HCT116 (cell line): ENCODE data around the gene UPF2. TPM values are rescaled to one million over a fixed set of nuclear protein-coding genes. Genes with fewer than 3 reads are reported as not detected.

Experiments used
- ATAC-seq: fragments of 200-7000 bp; cut with Tn5 transposase; 2 replicates; pipeline ENCODE4 v1.9.1; 2020; ENCODE audit warnings: mild to moderate bottlenecking, moderate library complexity
- BruUV-seq: library from RNA; stranded (reverse); fragments of 400-500 nt; replicated peaks from 2 replicates; lab custom pipeline; 2021; lab: Mats Ljungman, UMichigan
- CTCF ChIA-PET: fragments of 300-600 bp; sonication (Branson Sonifier 250); formaldehyde crosslinking; loops from one replicate; lab custom pipeline; 2021; ENCODE audit warnings: antibody characterized with exemption; lab: Charles Lee
- POLR2A ChIA-PET: fragments of 300-600, 350-600 bp; sonication (Branson Sonifier 250); formaldehyde crosslinking; loops from one replicate; lab custom pipeline; 2021; ENCODE audit warnings: antibody characterized with exemption; lab: Charles Lee
- RAD21 ChIA-PET, 2 experiments: fragments of 300-600 bp; sonication (Branson Sonifier 250); formaldehyde crosslinking; loops; one replicate each; lab custom pipeline; 2023; ENCODE audit warnings: low total read pairs in 2 of 2; ENCODE audit not compliant: uncharacterized antibody in 2 of 2, unreplicated experiment in 2 of 2, low non-redundant PET in 1 of 2; lab: Charles Lee
- DNase-seq: peaks from one replicate; pipeline ENCODE4 v3.0.0-alpha.2; 2010; ENCODE audit warnings: low read depth, low spot score
- H2AFZ ChIP-seq: fragments of 200-600 bp; shearing (Covaris generic), sonication (generic); 2 replicates; pipeline ENCODE4 v1.6.1; 2017; ENCODE audit warnings: low read depth, mixed run types, mixed read lengths, antibody characterized with exemption, low read length; ENCODE audit not compliant: poor library complexity, severe bottlenecking
- H3K27ac ChIP-seq: 2 replicates; pipeline ENCODE4 v1.5.1; 2012; ENCODE audit warnings: low read depth, low read length
- H3K27me3 ChIP-seq: fragments of 200-600 bp; sonication (generic); 2 replicates; pipeline ENCODE4 v1.6.1; 2016; ENCODE audit warnings: mixed run types, low read length, mixed read lengths; ENCODE audit not compliant: insufficient read depth
- H3K36me3 ChIP-seq, 2 experiments: fragments of 200-500 bp in 1 of 2; fragments of 200-600 bp in 1 of 2; sonication (Bioruptor generic) in 1 of 2; sonication (generic) in 1 of 2; 2 replicates each; pipeline versions ENCODE4 v1.5.1 to v1.6.1; 2014 to 2016; ENCODE audit warnings: low read length in 2 of 2, inconsistent platforms in 1 of 2, mixed read lengths in 1 of 2, mixed run types in 1 of 2; ENCODE audit not compliant: insufficient read depth in 2 of 2, control insufficient read depth in 1 of 2
- H3K4me1 ChIP-seq, 2 experiments: fragments of 200-600 bp in 1 of 2; sonication (generic) in 1 of 2; 2 replicates each; pipeline versions ENCODE4 v1.5.1 to v1.6.1; 2012 to 2017; ENCODE audit warnings: low read length in 2 of 2, inconsistent platforms in 1 of 2, mild to moderate bottlenecking in 1 of 2, mixed read lengths in 1 of 2, mixed run types in 1 of 2, moderate library complexity in 1 of 2; ENCODE audit not compliant: insufficient read depth in 2 of 2, control insufficient read depth in 1 of 2
- H3K4me2 ChIP-seq: fragments of 200-600 bp; sonication (generic); 2 replicates; pipeline ENCODE4 v1.6.1; 2017; ENCODE audit warnings: mixed run types, low read length, mixed read lengths
- H3K4me3 ChIP-seq, 2 experiments: fragments of 200-600 bp in 1 of 2; sonication (generic) in 1 of 2; replicated peaks in 1 of 2; 2 replicates each; pipeline ENCODE4 v1.5.1; 2011 to 2016; ENCODE audit warnings: low read length in 2 of 2, control low read depth in 1 of 2, low read depth in 1 of 2, mild to moderate bottlenecking in 1 of 2, mixed read lengths in 1 of 2, mixed run types in 1 of 2
- H3K79me2 ChIP-seq: fragments of 200-600 bp; sonication (generic); 2 replicates; pipeline ENCODE4 v1.6.1; 2017; ENCODE audit warnings: mild to moderate bottlenecking, mixed run types, low read length, moderate library complexity, mixed read lengths; ENCODE audit not compliant: insufficient read depth
- H3K9ac ChIP-seq: fragments of 200-600 bp; sonication (generic); 2 replicates; pipeline ENCODE4 v1.6.1; 2016; ENCODE audit warnings: low read length, mixed read lengths
- H3K9me2 ChIP-seq: fragments of 200-600 bp; sonication (generic), shearing (Covaris generic); 2 replicates; pipeline ENCODE4 v1.6.1; 2017; ENCODE audit warnings: mixed run types, mild to moderate bottlenecking, moderate library complexity; ENCODE audit not compliant: insufficient read depth
- H3K9me3 ChIP-seq, 2 experiments: fragments of 200-500 bp in 1 of 2; fragments of 200-600 bp in 1 of 2; sonication (Bioruptor generic) in 1 of 2; sonication (generic) in 1 of 2; 2 replicates each; pipeline ENCODE4 v1.6.1; 2014 to 2017; ENCODE audit warnings: low read length in 2 of 2, mixed read lengths in 2 of 2, inconsistent platforms in 1 of 2, low read depth in 1 of 2, mild to moderate bottlenecking in 1 of 2, mixed run types in 1 of 2, moderate library complexity in 1 of 2; ENCODE audit not compliant: control insufficient read depth in 1 of 2, insufficient read depth in 1 of 2
- H4K20me1 ChIP-seq: fragments of 200-600 bp; sonication (generic), shearing (Covaris generic); 2 replicates; pipeline ENCODE4 v1.6.1; 2017; ENCODE audit warnings: mixed run types, mild to moderate bottlenecking, moderate library complexity; ENCODE audit not compliant: insufficient read depth
- CBX3 ChIP-seq: IDR thresholded peaks from 2 replicates; pipeline ENCODE4 v1.6.1; 2012; ENCODE audit warnings: low read depth
- CEBPB ChIP-seq: IDR thresholded peaks from 2 replicates; pipeline ENCODE4 v1.6.1; 2012; ENCODE audit warnings: low read depth
- ELF1 ChIP-seq: IDR thresholded peaks from 2 replicates; pipeline ENCODE4 v1.6.1; 2012; ENCODE audit warnings: low read depth, borderline replicate concordance
- EZH2 ChIP-seq: fragments of 200-600 bp; sonication (generic); IDR thresholded peaks from 2 replicates; pipeline ENCODE4 v1.6.1; 2017; ENCODE audit warnings: antibody characterized with exemption, mixed run types
- EZH2phosphoT487 ChIP-seq: fragments of 200-600 bp; IDR thresholded peaks from 2 replicates; pipeline ENCODE4 v1.6.1; 2018; ENCODE audit warnings: antibody characterized with exemption, borderline replicate concordance
- POLR2A ChIP-seq: IDR thresholded peaks from 2 replicates; pipeline ENCODE4 v1.7.0; 2011; ENCODE audit warnings: borderline replicate concordance; ENCODE audit not compliant: insufficient read depth, insufficient read length; ENCODE audit errors: extremely low read depth
- POLR2AphosphoS5 ChIP-seq: IDR thresholded peaks from 2 replicates; pipeline ENCODE4 v1.6.1; 2011; ENCODE audit warnings: mild to moderate bottlenecking, low read depth, low read length, moderate library complexity
- RAD21 ChIP-seq: IDR thresholded peaks from 2 replicates; pipeline ENCODE4 v1.6.1; 2012; ENCODE audit warnings: low read depth, mild to moderate bottlenecking
- SIN3A ChIP-seq: IDR thresholded peaks from 2 replicates; pipeline ENCODE4 v1.6.1; 2012; ENCODE audit warnings: low read depth
- ZNF274 ChIP-seq: fragments of 200-500 bp; sonication (Bioruptor generic); IDR thresholded peaks from 2 replicates; pipeline ENCODE4 v1.6.1; 2014; ENCODE audit warnings: mild to moderate bottlenecking, low read depth, low read length, inconsistent platforms
- intact Hi-C: fragments of 100-400 bp; cut with micrococcal nuclease; formaldehyde crosslinking; loops from 2 replicates; pipeline ENCODE4 v1.10.0; 2022
- total RNA-seq: library from RNA; stranded (reverse); gene quantifications from one replicate; pipeline ENCODE4 v1.2.1, GENCODE V29; 2021; ENCODE audit not compliant: unreplicated experiment
- TF ChIP-seq, protein P1 (sequence below): IDR thresholded peaks from 2 replicates; pipeline ENCODE4 v1.6.1; 2012; ENCODE audit warnings: low read depth
- TF ChIP-seq, protein P2 (sequence below): IDR thresholded peaks from 2 replicates; pipeline ENCODE4 v1.6.1; 2012
- TF ChIP-seq, protein P3 (sequence below): IDR thresholded peaks from 2 replicates; pipeline ENCODE4 v1.6.1; 2011; ENCODE audit warnings: mild to moderate bottlenecking, low read length, moderate library complexity; ENCODE audit not compliant: insufficient replicate concordance; ENCODE audit errors: extremely low read depth
- TF ChIP-seq, protein P4 (sequence below): IDR thresholded peaks from 2 replicates; pipeline ENCODE4 v1.6.1; 2012

UPF2 gene
- total RNA-seq, 1 experiment from 2014 or later, result 27.3 TPM

DNA sequence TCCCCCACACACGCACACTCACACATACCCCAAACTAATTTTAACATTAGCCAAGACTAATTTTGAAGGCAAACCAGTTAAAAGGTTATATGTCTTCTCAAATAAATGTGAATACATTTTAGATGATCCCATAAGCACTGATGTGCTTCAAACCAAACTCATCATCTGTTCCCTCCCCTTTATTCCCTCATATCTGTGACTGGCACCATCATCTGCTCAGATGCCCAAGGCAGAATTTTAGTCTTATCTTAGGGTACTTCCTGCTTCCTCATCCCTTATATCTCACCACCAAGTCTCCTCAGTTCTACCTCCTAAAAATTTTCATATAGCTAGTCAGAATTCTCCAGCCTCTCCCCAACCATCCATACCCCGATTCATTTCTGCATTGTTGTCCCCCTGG, 80.4 kb downstream of the UPF2 start:
- no peaks in the 10 kb centered on the region for H3K79me2 ChIP-seq
- no peak for TF ChIP-seq CEBPB
- no peak for TF ChIP-seq CBX3
- TF ChIP-seq SIN3A, result no peak
- TF ChIP-seq ELF1, result no peak
- TF ChIP-seq ZNF274, result no peak
- TF ChIP-seq EZH2, result no peak
- TF ChIP-seq, protein P1, sequence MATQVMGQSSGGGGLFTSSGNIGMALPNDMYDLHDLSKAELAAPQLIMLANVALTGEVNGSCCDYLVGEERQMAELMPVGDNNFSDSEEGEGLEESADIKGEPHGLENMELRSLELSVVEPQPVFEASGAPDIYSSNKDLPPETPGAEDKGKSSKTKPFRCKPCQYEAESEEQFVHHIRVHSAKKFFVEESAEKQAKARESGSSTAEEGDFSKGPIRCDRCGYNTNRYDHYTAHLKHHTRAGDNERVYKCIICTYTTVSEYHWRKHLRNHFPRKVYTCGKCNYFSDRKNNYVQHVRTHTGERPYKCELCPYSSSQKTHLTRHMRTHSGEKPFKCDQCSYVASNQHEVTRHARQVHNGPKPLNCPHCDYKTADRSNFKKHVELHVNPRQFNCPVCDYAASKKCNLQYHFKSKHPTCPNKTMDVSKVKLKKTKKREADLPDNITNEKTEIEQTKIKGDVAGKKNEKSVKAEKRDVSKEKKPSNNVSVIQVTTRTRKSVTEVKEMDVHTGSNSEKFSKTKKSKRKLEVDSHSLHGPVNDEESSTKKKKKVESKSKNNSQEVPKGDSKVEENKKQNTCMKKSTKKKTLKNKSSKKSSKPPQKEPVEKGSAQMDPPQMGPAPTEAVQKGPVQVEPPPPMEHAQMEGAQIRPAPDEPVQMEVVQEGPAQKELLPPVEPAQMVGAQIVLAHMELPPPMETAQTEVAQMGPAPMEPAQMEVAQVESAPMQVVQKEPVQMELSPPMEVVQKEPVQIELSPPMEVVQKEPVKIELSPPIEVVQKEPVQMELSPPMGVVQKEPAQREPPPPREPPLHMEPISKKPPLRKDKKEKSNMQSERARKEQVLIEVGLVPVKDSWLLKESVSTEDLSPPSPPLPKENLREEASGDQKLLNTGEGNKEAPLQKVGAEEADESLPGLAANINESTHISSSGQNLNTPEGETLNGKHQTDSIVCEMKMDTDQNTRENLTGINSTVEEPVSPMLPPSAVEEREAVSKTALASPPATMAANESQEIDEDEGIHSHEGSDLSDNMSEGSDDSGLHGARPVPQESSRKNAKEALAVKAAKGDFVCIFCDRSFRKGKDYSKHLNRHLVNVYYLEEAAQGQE, result no peak
- TF ChIP-seq, protein P2, sequence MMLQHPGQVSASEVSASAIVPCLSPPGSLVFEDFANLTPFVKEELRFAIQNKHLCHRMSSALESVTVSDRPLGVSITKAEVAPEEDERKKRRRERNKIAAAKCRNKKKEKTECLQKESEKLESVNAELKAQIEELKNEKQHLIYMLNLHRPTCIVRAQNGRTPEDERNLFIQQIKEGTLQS, result no peak
- no peak for TF ChIP-seq EZH2phosphoT487
- TF ChIP-seq, protein P3, sequence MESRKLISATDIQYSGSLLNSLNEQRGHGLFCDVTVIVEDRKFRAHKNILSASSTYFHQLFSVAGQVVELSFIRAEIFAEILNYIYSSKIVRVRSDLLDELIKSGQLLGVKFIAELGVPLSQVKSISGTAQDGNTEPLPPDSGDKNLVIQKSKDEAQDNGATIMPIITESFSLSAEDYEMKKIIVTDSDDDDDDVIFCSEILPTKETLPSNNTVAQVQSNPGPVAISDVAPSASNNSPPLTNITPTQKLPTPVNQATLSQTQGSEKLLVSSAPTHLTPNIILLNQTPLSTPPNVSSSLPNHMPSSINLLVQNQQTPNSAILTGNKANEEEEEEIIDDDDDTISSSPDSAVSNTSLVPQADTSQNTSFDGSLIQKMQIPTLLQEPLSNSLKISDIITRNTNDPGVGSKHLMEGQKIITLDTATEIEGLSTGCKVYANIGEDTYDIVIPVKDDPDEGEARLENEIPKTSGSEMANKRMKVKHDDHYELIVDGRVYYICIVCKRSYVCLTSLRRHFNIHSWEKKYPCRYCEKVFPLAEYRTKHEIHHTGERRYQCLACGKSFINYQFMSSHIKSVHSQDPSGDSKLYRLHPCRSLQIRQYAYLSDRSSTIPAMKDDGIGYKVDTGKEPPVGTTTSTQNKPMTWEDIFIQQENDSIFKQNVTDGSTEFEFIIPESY, result no peak
- no peak for TF ChIP-seq RAD21
- TF ChIP-seq POLR2AphosphoS5, result no peak
- TF ChIP-seq POLR2A, result no peak
- TF ChIP-seq, protein P4, sequence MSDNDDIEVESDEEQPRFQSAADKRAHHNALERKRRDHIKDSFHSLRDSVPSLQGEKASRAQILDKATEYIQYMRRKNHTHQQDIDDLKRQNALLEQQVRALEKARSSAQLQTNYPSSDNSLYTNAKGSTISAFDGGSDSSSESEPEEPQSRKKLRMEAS, result no peak
- no peaks in the 10 kb centered on the region for H3K4me1 ChIP-seq
- intact Hi-C loops, result no loop called here
- no peak overlapping the region for H3K27ac ChIP-seq
- H3K9me2 ChIP-seq, result no peaks in the 10 kb centered on the region
- DNase-seq (no peak), ATAC-seq (no peak)
- H4K20me1 ChIP-seq, result no peaks in the 10 kb centered on the region
- no peaks in the 10 kb centered on the region for H3K27me3 ChIP-seq
- CTCF ChIA-PET, result interaction anchor here (0.7 kb wide), 1 partner anchor 24 kb away, joined by 3 read pairs; no protein-coding TSS in a partner anchor
- no peak overlapping the region for H2AFZ ChIP-seq
- peaks cover 0 to 4% of the 10 kb centered on the region in 2 experiments; a peak in 2 of 4 replicates for H3K9me3 ChIP-seq
- H3K4me3 ChIP-seq, result no peak overlapping the region
- RAD21 ChIA-PET, result no interaction called here
- no peak overlapping the region for H3K9ac ChIP-seq
- H3K4me2 ChIP-seq, result no peak overlapping the region
- POLR2A ChIA-PET, result interaction anchor here (1.9 kb wide), 1 partner anchor 81 kb away, joined by 3 read pairs; no protein-coding TSS in a partner anchor
- peaks cover 32 to 44% of the 10 kb centered on the region in 2 experiments for H3K36me3 ChIP-seq
- no TSS peak for BruUV-seq
